IMR-90 (cell line): Measurements from ENCODE around the gene EMID1.

Source experiments
- CEBPB ChIP-seq: IDR thresholded peaks from 2 replicates; pipeline ENCODE4 v1.6.1; 2012; ENCODE audit warnings: low read depth, low read length, improper control_type of control experiment
- MAFK ChIP-seq: IDR thresholded peaks from 2 replicates; pipeline ENCODE4 v1.6.1; 2012; ENCODE audit warnings: low read depth, low read length, improper control_type of control experiment
- POLR2A ChIP-seq: IDR thresholded peaks from 2 replicates; pipeline ENCODE4 v1.6.1; 2012; ENCODE audit warnings: mild to moderate bottlenecking, low read depth, low read length
- RFX5 ChIP-seq: IDR thresholded peaks from 2 replicates; pipeline ENCODE4 v1.8.0; 2012; ENCODE audit warnings: low read depth, mild to moderate bottlenecking, low read length, moderate library complexity
- SMC3 ChIP-seq: fragments of 150-350 bp; IDR thresholded peaks from 2 replicates; pipeline ENCODE4 v1.6.1; 2016; ENCODE audit warnings: low read depth, mild to moderate bottlenecking, antibody characterized with exemption, low read length, moderate library complexity
- TF ChIP-seq, protein P1 (sequence below): conservative IDR thresholded peaks from 2 replicates; pipeline ENCODE4 v1.5.1; 2012; ENCODE audit warnings: mild to moderate bottlenecking, low read depth, low read length, improper control_type of control experiment

- TF ChIP-seq, protein P1, sequence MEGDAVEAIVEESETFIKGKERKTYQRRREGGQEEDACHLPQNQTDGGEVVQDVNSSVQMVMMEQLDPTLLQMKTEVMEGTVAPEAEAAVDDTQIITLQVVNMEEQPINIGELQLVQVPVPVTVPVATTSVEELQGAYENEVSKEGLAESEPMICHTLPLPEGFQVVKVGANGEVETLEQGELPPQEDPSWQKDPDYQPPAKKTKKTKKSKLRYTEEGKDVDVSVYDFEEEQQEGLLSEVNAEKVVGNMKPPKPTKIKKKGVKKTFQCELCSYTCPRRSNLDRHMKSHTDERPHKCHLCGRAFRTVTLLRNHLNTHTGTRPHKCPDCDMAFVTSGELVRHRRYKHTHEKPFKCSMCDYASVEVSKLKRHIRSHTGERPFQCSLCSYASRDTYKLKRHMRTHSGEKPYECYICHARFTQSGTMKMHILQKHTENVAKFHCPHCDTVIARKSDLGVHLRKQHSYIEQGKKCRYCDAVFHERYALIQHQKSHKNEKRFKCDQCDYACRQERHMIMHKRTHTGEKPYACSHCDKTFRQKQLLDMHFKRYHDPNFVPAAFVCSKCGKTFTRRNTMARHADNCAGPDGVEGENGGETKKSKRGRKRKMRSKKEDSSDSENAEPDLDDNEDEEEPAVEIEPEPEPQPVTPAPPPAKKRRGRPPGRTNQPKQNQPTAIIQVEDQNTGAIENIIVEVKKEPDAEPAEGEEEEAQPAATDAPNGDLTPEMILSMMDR, result no peak
- TF ChIP-seq RFX5 (no peak), MAFK (no peak), POLR2A (no peak), SMC3 (no peak), CEBPB (no peak)
Measured at GRCh38 chr22:29243874-29244446, 38.3 kb downstream of the EMID1 start.
